HAP-1 (cell line): Measurements from ENCODE around the gene TRIM38.
"Not testable (repeated sequence)": the region's sequence is repeated elsewhere in the genome, so short reads cannot be mapped to it uniquely, and the experiment has no call there.

Source experiments
- DNase-seq, 2 experiments: peaks; one replicate each; pipeline ENCODE4 v3.0.0-alpha.2; 2016 to 2020; ENCODE audit warnings: low spot score in 2 of 2
- H3K27me3 ChIP-seq: fragments of 250-450 bp; sonication (Bioruptor Pico); 2 replicates; pipeline ENCODE4 v1.5.1; 2020; ENCODE audit warnings: low read depth, mild to moderate bottlenecking, moderate library complexity
- H3K36me3 ChIP-seq: fragments of 250-450 bp; sonication (Bioruptor Pico); replicated peaks from 2 replicates; pipeline ENCODE4 v1.5.1; 2020; ENCODE audit warnings: mild to moderate bottlenecking
- H3K4me1 ChIP-seq: fragments of 250-450 bp; sonication (Bioruptor Pico); 2 replicates; pipeline ENCODE4 v1.5.1; 2020; ENCODE audit warnings: mild to moderate bottlenecking
- H3K4me3 ChIP-seq: fragments of 250-450 bp; sonication (Bioruptor Pico); 2 replicates; pipeline ENCODE4 v1.5.1; 2020; ENCODE audit warnings: mild to moderate bottlenecking, moderate library complexity
- H3K9me3 ChIP-seq: fragments of 250-450 bp; sonication (Bioruptor Pico); 2 replicates; pipeline ENCODE4 v1.5.1; 2020; ENCODE audit warnings: mild to moderate bottlenecking, moderate library complexity
- in situ Hi-C: fragments of 300-500 bp; cut with MboI; formaldehyde crosslinking; loops from 3 replicates; pipeline ENCODE4 v1.14.3; 2020; ENCODE audit warnings: low sequenced_read_pairs, inconsistent platforms, mixed read lengths

TRIM38 gene

DNA sequence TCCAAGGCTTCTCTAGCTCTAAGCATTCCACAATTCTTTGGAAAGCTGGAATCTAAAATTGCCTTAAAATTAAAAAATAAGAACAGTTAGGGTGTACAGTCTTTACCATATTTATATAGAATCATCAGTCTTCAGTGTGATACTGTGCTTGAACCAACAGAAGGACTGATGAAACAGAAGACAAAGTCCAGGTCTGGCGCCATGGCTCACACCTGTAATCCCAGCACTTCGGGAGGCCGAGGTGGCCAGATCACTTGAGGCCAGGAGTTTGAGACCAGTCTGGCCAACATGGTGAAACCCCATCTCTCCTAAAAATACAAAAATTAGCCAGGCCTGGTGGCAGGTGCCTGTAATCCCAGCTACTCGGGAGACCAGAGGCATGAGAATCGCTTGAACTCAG lies 51.8 kb downstream of the TRIM38 start:
- H3K36me3 ChIP-seq, DNase-seq, H3K4me3 ChIP-seq, H3K9me3 ChIP-seq, H3K27me3 ChIP-seq, H3K4me1 ChIP-seq, in situ Hi-C loops: not testable (repeated sequence)

DNA sequence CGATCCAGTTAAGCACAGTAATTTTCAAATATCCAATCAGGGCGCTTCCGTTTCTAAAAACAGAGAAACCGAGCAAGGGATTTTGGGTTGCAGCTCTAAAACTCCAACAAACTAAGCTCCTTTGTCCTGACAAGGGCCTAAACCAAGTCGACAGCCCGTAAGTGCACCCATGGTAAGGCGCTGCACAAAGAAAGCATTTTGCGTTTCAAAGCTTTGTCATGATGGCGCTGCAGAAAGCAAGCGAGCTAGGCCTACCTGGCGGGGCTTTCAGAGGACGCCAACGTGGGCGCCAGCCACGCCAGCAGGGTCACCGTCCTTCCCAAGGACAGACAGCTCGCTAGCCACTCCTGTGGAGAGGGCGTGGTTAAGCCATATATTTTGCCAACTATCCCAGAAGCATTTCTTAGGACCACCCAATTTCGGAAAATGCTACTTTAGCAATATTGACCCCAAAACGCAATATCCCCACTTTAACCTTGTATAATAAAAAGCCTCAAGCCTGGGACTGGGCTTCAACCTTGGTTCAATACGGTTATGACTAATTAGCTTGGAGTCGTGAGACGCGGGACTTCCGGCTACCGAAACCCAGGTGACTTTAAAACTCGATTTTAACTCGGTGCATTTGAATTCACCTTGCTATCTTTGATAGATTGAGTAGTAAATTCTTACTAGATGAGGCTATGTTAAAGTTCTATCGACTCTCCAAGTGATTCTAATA lies 53.8 kb downstream of the TRIM38 start:
- no peak for DNase-seq
- Histone ChIP-seq H3K4me1 (no peaks in the 10 kb centered on the region), H3K4me3 (no peak overlapping the region), H3K36me3 (no peaks in the 10 kb centered on the region), H3K9me3 (peaks cover 5% of the 10 kb centered on the region; the same call in 1 of the 2 replicates), H3K27me3 (no peaks in the 10 kb centered on the region)
- in situ Hi-C loops, result no loop called here

DNA sequence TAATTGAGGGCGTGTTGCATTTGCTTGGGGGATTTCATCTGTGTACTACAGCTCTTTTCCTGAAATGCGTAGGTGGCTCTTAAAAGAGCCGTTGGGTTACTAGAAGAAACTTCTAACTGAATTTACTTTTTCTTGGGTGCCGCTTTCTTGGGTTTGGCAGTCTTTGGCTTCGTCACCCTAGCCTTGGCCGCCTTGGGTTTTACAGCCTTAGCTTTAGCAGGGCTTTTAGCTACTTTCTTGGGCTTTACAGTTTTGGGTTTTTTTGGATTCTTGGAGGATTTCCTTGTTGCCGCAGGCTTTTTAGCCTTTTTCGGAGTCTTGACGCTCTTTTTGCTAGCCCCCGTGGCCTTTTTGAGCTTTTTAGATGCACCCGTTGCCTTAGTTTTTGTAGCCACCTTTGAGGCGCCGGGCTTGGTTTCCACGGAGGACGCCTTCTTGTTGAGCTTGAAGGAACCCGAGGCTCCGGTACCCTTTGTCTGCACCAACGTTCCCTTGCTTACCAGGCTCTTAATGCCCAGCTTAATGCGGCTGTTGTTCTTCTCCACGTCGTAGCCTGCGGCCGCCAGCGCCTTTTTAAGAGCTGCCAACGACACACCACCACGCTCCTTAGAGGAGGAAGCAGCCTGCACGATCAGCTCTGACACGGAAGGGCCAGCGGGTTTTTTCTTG lies 54.5 kb downstream of the TRIM38 start:
- DNase-seq, result no peak
- in situ Hi-C loops, result no loop called here
- Histone ChIP-seq H3K4me3 (no peak overlapping the region), H3K36me3 (no peaks in the 10 kb centered on the region), H3K9me3 (peaks cover 5% of the 10 kb centered on the region; the same call in 1 of the 2 replicates), H3K27me3 (no peaks in the 10 kb centered on the region), H3K4me1 (no peaks in the 10 kb centered on the region)

DNA sequence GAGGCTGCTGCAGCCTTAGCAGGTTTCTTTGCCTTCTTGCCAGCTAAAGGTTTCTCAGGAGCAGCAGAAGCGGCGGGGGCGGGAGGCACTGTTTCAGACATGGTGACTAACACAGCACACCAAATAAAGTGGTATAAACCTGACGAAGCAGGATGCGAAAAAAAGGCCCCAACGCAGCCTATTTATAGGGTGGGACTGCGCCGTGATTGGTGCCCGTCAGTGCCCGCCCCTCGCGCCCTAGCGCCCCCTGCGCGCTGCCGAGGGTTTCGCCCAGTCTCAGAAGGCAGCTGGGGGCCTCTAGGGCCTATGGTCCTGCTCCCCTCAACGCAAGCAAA lies 55.0 kb downstream of the TRIM38 start:
- no peak overlapping the region for H3K4me3 ChIP-seq
- H3K9me3 ChIP-seq, result peaks cover 5% of the 10 kb centered on the region; the same call in 1 of the 2 replicates
- in situ Hi-C loops, result no loop called here
- H3K36me3 ChIP-seq, result no peaks in the 10 kb centered on the region
- no peaks in the 10 kb centered on the region for H3K27me3 ChIP-seq
- H3K4me1 ChIP-seq, result peaks cover 4% of the 10 kb centered on the region
- no peak for DNase-seq

DNA sequence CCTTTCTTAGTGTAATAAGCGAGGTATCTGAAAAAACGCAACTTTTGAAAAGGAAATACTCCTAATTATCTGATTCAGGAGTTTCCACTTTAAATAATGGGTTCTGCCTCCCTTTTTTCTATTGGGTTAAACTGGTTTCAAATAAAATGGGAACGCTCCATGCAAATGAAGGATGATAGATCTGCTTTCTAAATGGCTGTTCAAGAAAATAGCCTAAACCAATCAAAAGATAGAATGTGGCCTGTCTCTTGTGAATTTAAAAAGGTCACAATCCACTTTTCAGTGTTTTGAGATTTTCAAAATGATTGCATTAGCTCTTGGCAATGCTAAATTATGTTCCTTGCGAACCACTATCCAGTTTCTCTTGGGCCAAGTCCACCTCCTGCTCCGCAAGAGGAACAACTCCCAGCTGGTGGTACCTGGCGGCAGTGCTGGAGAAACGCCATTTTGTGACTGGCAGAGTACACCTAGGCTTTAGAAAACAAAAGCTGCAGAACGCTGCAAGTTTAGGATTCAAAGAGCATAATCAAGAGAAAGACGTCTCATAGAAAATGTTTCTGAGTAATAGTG lies 56.7 kb downstream of the TRIM38 start:
- peaks cover 5% of the 10 kb centered on the region; the same call in 1 of the 2 replicates for H3K9me3 ChIP-seq
- no peaks in the 10 kb centered on the region for H3K27me3 ChIP-seq
- no peak for DNase-seq
- in situ Hi-C loops, result no loop called here
- H3K36me3 ChIP-seq, result no peaks in the 10 kb centered on the region
- peaks cover 9% of the 10 kb centered on the region for H3K4me1 ChIP-seq
- no peak overlapping the region for H3K4me3 ChIP-seq

DNA sequence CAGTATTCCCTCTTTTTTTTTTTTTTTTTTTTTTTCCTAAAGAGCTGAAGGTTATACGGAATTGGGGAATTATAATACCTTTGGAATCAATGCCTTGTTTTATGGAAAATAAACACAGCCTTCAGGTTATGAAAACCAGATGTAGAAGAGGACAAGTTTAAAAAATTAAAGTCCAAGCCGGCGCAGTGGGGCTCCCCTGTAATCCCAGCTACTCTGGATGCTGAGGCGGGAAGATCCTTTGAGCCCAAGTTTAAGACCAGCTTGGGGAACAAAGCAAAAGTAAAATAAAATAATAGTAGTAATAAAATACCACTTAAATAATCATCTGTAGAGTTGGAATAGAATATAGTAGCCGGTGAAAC lies 57.3 kb downstream of the TRIM38 start:
- peaks cover 5% of the 10 kb centered on the region; the same call in 1 of the 2 replicates for H3K9me3 ChIP-seq
- peaks cover 12% of the 10 kb centered on the region for H3K4me1 ChIP-seq
- H3K36me3 ChIP-seq, result no peaks in the 10 kb centered on the region
- no peak overlapping the region for H3K4me3 ChIP-seq
- in situ Hi-C loops, result loop anchor here (10.0 kb wide), 1 partner anchor 255 kb away; a partner anchor contains a TSS
- no peaks in the 10 kb centered on the region for H3K27me3 ChIP-seq
- no peak for DNase-seq

DNA sequence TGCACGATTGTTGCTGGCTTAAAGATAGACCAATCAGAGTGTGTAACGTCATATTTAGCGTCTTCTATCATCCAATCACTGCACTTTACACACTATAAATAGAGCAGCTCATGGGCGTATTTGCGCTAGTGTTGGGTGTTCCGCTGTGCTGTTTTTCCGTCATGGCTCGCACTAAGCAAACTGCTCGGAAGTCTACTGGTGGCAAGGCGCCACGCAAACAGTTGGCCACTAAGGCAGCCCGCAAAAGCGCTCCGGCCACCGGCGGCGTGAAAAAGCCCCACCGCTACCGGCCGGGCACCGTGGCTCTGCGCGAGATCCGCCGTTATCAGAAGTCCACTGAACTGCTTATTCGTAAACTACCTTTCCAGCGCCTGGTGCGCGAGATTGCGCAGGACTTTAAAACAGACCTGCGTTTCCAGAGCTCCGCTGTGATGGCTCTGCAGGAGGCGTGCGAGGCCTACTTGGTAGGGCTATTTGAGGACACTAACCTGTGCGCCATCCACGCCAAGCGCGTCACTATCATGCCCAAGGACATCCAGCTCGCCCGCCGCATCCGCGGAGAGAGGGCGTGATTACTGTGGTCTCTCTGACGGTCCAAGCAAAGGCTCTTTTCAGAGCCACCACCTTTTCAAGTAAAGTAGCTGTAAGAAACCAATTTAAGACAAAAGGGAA lies 57.9 kb downstream of the TRIM38 start:
- in situ Hi-C loops, result loop anchor here (10.0 kb wide), 1 partner anchor 254 kb away; a partner anchor contains a TSS
- Histone ChIP-seq H3K4me1 (peaks cover 14% of the 10 kb centered on the region), H3K4me3 (peak overlapping the region; percentile 50), H3K9me3 (peaks cover 5% of the 10 kb centered on the region; the same call in 1 of the 2 replicates), H3K36me3 (no peaks in the 10 kb centered on the region), H3K27me3 (no peaks in the 10 kb centered on the region)
- DNase-seq, result peak; percentile 82 to 84

DNA sequence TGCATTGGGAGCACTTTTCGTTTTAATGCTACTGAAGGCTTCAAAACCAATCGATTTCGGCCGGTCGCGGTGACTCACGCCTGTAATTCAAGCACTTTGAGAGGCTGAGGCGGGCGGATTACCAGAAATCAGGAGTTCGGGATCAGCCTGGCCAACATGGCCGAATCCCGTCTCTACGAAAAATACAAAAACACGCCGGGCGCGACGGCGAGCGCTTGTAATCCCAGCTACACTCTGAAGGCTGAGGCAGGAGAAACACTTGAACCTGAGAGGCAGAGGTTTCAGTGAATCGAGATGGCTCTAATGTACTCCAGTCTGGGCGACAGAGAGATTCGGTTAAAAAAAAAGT lies 58.4 kb downstream of the TRIM38 start:
- H3K36me3 ChIP-seq, result no peaks in the 10 kb centered on the region
- DNase-seq, result peak in 1 of 2 experiments; percentile 81
- in situ Hi-C loops, result loop anchor here (10.0 kb wide), 1 partner anchor 254 kb away; a partner anchor contains a TSS
- peaks cover 5% of the 10 kb centered on the region; the same call in 1 of the 2 replicates for H3K9me3 ChIP-seq
- H3K4me3 ChIP-seq, result peak overlapping the region; percentile 50
- no peaks in the 10 kb centered on the region for H3K27me3 ChIP-seq
- H3K4me1 ChIP-seq, result peaks cover 19% of the 10 kb centered on the region

DNA sequence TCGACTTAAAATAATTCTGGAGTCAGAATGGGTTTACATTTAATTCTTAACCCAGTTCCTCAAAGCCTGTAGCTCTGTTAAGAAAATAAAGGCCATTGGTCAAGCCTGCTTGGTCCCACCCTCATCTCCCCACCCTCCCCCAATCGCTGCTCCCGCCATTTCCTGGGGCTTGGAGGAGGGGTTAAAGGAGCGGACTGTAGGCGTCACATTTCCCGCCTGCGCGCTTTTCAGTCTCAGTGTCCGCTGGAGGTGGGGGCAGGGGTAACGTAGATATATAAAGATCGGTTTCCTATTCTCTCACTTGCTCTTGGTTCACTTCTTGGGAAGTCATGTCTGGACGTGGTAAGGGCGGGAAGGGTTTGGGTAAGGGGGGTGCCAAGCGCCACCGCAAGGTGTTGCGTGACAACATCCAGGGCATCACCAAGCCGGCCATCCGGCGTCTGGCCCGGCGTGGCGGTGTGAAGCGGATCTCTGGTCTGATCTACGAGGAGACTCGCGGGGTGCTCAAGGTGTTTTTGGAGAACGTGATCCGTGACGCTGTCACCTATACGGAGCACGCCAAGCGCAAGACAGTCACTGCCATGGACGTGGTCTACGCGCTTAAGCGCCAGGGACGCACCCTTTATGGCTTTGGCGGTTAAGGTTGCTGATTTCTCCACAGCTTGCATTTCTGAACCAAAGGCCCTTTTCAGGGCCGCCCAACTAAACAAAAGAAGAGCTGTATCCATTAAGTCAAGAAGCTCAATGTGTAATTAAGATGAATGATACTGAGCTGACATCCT lies 58.9 kb downstream of the TRIM38 start:
- DNase-seq, result peak; percentile 96
- in situ Hi-C loops, result loop anchor here (10.0 kb wide), 1 partner anchor 253 kb away; a partner anchor contains a TSS
- peaks cover 20% of the 10 kb centered on the region for H3K4me1 ChIP-seq

DNA sequence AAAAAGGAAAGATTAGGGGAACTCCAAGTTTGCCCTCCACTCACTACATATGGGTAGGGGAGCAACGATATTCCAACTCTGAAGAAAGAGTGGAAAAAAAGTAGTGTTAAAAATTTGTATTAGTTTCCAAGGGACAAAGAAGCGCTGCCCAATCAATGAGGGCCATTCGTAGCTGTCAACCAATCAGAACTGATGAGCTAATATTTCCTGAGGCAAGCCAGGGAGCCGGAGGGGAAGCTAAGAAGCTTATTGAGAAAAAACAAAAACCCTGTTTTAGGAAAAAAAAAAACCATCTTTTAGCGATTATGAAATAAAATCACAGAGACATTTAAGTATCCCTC lies 59.5 kb downstream of the TRIM38 start:
- H3K4me3 ChIP-seq, result peak overlapping the region; percentile 50
- DNase-seq, result peak; percentile 75 to 83
- H3K27me3 ChIP-seq, result no peaks in the 10 kb centered on the region
- H3K36me3 ChIP-seq, result no peaks in the 10 kb centered on the region
- peaks cover 20% of the 10 kb centered on the region for H3K4me1 ChIP-seq
- in situ Hi-C loops, result loop anchor here (10.0 kb wide), 1 partner anchor 253 kb away; a partner anchor contains a TSS
- H3K9me3 ChIP-seq, result peaks cover 5% of the 10 kb centered on the region; the same call in 1 of the 2 replicates

More for the DNA sequence above, 58.9 kb downstream of the TRIM38 start:
- Histone ChIP-seq H3K36me3 (no peaks in the 10 kb centered on the region), H3K9me3 (peaks cover 5% of the 10 kb centered on the region; the same call in 1 of the 2 replicates), H3K27me3 (no peaks in the 10 kb centered on the region), H3K4me3 (peak overlapping the region; percentile 50)

DNA sequence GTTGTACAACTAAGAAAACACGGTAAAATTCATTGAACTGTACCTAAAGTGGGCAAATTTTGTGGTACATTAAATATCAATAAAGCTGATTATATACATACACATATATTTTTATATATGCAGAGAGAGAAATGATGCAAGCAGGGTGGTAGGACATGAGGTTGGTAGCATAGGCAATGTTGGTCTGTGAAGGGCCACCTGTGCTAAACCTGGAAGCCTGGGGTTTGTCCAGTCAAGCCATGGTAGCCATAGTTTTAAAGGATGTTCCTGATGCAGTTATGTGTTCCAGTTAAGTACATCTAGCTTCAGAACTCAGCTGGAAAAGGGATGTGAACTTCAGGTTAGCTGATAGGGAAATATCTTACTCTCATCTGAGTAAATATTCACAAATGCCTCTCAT lies 60.1 kb downstream of the TRIM38 start:
- no peak overlapping the region; the same call in 1 of the 2 replicates for H3K4me3 ChIP-seq
- DNase-seq, result no peak
- in situ Hi-C loops, result loop anchor here (10.0 kb wide), 1 partner anchor 252 kb away; a partner anchor contains a TSS
- peaks cover 25% of the 10 kb centered on the region for H3K4me1 ChIP-seq
- H3K27me3 ChIP-seq, result no peaks in the 10 kb centered on the region
- peaks cover 5% of the 10 kb centered on the region; the same call in 1 of the 2 replicates for H3K9me3 ChIP-seq
- no peaks in the 10 kb centered on the region for H3K36me3 ChIP-seq

DNA sequence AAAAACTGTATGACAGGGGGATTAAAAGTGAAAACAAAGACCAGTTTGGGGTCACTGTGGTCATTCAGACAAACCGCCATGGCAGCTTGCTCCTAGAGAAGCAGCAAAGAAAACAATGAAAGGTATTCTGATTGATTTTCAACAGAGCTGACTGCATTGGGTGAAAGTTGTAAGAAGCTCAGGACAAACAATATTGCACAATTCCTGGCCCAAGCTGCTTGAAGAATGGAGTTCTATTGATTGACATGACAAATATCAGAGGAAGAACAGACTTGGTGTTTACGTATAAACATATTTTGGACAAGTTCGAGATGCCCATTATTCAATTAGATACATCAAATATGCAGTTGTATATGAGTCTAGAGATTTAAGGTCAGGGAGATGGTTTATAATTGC lies 62.0 kb downstream of the TRIM38 start:
- no peaks in the 10 kb centered on the region for H3K36me3 ChIP-seq
- DNase-seq, result no peak
- H3K27me3 ChIP-seq, result no peaks in the 10 kb centered on the region
- peaks cover 44% of the 10 kb centered on the region for H3K4me1 ChIP-seq
- H3K4me3 ChIP-seq, result no peak overlapping the region
- H3K9me3 ChIP-seq, result no peaks in the 10 kb centered on the region
- in situ Hi-C loops, result loop anchor here (10.0 kb wide), 1 partner anchor 250 kb away; a partner anchor contains a TSS
